ENCODE results near the gene GRK2. TPM values are rescaled to one million over a fixed set of nuclear protein-coding genes. Genes with fewer than 3 reads are reported as not detected.

GRK2 gene
- total RNA-seq: 16.9 and 19.1 TPM in 2 replicates

GRCh38 chr11:67266449-67267187, at the start of gene GRK2:
Gene GRK2, plus strand, starts transcription at chr11:67266473. Its CDS starts 227 bp downstream, at chr11:67266700.

GRCh38 chr11:67289226-67289650, 23.0 kb downstream of the GRK2 start, which contains the start of gene ANKRD13D:
Gene ANKRD13D, plus strand, starts transcription at chr11:67289303. Its CDS starts 158 bp downstream, at chr11:67289461.

GRCh38 chr11:67303132-67303834, 37.0 kb downstream of the GRK2 start, which contains the start of gene SSH3:
Gene SSH3, plus strand, starts transcription at chr11:67303530. Its CDS starts 96 bp downstream, at chr11:67303626.

Other genes with a start within 250 kb of the GRK2 start
- gene SYT12, start 243.3 kb upstream of the GRK2 start, total RNA-seq: 2.1 and 3.6 TPM in 2 replicates
- 34.5 and 38.4 TPM in 2 replicates for gene RHOD, start 209.6 kb upstream of the GRK2 start, total RNA-seq
- 79.4 and 84.0 TPM in 2 replicates for gene KDM2A, start 147.2 kb upstream of the GRK2 start, total RNA-seq
- gene ANKRD13D, start 22.8 kb downstream of the GRK2 start, total RNA-seq: 18.8 and 23.9 TPM in 2 replicates
- 15.8 and 19.3 TPM in 2 replicates for gene SSH3, start 37.1 kb downstream of the GRK2 start, total RNA-seq
- gene POLD4, start 87.1 kb downstream of the GRK2 start, total RNA-seq: 41.8 and 49.8 TPM in 2 replicates
- gene CLCF1, start 107.1 kb downstream of the GRK2 start, total RNA-seq: 8.8 and 9.4 TPM in 2 replicates
- gene RAD9A, start 125.5 kb downstream of the GRK2 start, total RNA-seq: 5.5 and 6.4 TPM in 2 replicates
- 131 and 138 TPM in 2 replicates for gene PPP1CA, start 135.4 kb downstream of the GRK2 start, total RNA-seq
- not detected in 2 replicates for gene TBC1D10C, start 137.6 kb downstream of the GRK2 start, total RNA-seq
- gene CARNS1, start 149.2 kb downstream of the GRK2 start, total RNA-seq: 0.97 and 1.2 TPM in 2 replicates
- 33.2 and 35.3 TPM in 2 replicates for gene RPS6KB2, start 162.0 kb downstream of the GRK2 start, total RNA-seq
- 0.11 and 0.26 TPM in 2 replicates for gene PTPRCAP, start 171.2 kb downstream of the GRK2 start, total RNA-seq
- gene CORO1B, start 177.0 kb downstream of the GRK2 start, total RNA-seq: 59.1 and 86.2 TPM in 2 replicates
- gene GPR152, start 186.3 kb downstream of the GRK2 start, total RNA-seq: not detected in 2 replicates
- 0.11 TPM in 1 of 2 replicates, not detected in the other for gene CABP4, start 188.9 kb downstream of the GRK2 start, total RNA-seq
- gene TMEM134, start 202.8 kb downstream of the GRK2 start, total RNA-seq: 20.3 and 28.2 TPM in 2 replicates
- gene AIP, start 216.6 kb downstream of the GRK2 start, total RNA-seq: 35.5 and 38.2 TPM in 2 replicates
- 15.5 and 17.0 TPM in 2 replicates for gene PITPNM1, start 238.9 kb downstream of the GRK2 start, total RNA-seq
- gene CDK2AP2, start 241.7 kb downstream of the GRK2 start, total RNA-seq: 13.6 and 13.7 TPM in 2 replicates

All from articular chondrocyte of knee joint (primary cell).